ENCODE data around the gene ARHGEF10L. TPM values are rescaled to one million over a fixed set of nuclear protein-coding genes. Genes with fewer than 3 reads are reported as not detected.

ARHGEF10L gene
- polyA plus RNA-seq, 1 donor (not counting 4 experiments of a cell fraction or from before 2014, with no cell fraction given): 2.4 TPM

- Histone ChIP-seq H3K9ac (ENCODE audit: control insufficient read depth, extremely low read depth, insufficient read depth, low read length) (no peak overlapping the region), H3K27ac (ENCODE audit: control insufficient read depth, insufficient read depth, low read length) (no peak overlapping the region), H2AFZ (ENCODE audit: control insufficient read depth, low read length) (no peak overlapping the region), H3K27me3 (ENCODE audit: control insufficient read depth, extremely low read depth, insufficient read depth, low read length) (no peaks in the 10 kb centered on the region), H3K4me2 (ENCODE audit: control insufficient read depth, extremely low read depth, insufficient read depth, low read depth, low read length) (no peak overlapping the region), H3K36me3 (ENCODE audit: control insufficient read depth in 2 of 2, extremely low read depth in 1 of 2, insufficient read depth in 2 of 2, low read length in 2 of 2) (peaks cover 0 to 1% of the 10 kb centered on the region in 2 experiments), H4K20me1 (ENCODE audit: control insufficient read depth, extremely low read depth, insufficient read depth, low read length) (no peaks in the 10 kb centered on the region), H3K9me3 (ENCODE audit: control insufficient read depth, low read depth, low read length) (no peaks in the 10 kb centered on the region), H3K9me1 (ENCODE audit: control insufficient read depth, extremely low read depth, insufficient read depth, low read length) (no peaks in the 10 kb centered on the region), H3K79me2 (ENCODE audit: control insufficient read depth, insufficient read depth, low read length) (no peaks in the 10 kb centered on the region), H3K4me1 (ENCODE audit: control insufficient read depth, extremely low read depth, insufficient read depth, low read length) (no peaks in the 10 kb centered on the region), H3K4me3 (ENCODE audit: control insufficient read depth in 2 of 3, extremely low read depth in 1 of 3, insufficient read depth in 2 of 3, low read depth in 1 of 3, low read length in 3 of 3) (no peak overlapping the region)
- dilution Hi-C loops (cut with MboI; ENCODE audit: extremely low pct_ligation_motif_present, low sequenced_read_pairs): no loop called here
- DNase-seq (ENCODE audit: low read depth, low spot score): no peak
- no peak for FAIRE-seq
- TF ChIP-seq EZH2 (IDR thresholded peaks at IDR 0.05; ENCODE audit: low read length) (no peak), CTCF (optimal IDR thresholded peaks at IDR 0.05 in 1 of 3, IDR thresholded peaks at IDR 0.05 in 1 of 3, conservative IDR thresholded peaks at IDR 0.05 in 1 of 3; ENCODE audit: extremely low read depth in 1 of 3, insufficient read depth in 2 of 3, low read length in 3 of 3) (peak; percentile 79 to 85 (median 84))
Observed at GRCh38 chr1:17653728-17654351, 114.3 kb downstream of the ARHGEF10L start.

GRCh38 chr1:17654519-17654918 is 115.0 kb downstream of the ARHGEF10L start:
- H3K9me3 ChIP-seq (ENCODE audit: control insufficient read depth, low read depth, low read length): no peaks in the 10 kb centered on the region
- no peak for FAIRE-seq
- no peaks in the 10 kb centered on the region for H3K79me2 ChIP-seq (ENCODE audit: control insufficient read depth, insufficient read depth, low read length)
- no peak overlapping the region for H3K9ac ChIP-seq (ENCODE audit: control insufficient read depth, extremely low read depth, insufficient read depth, low read length)
- H3K36me3 ChIP-seq (ENCODE audit: control insufficient read depth in 2 of 2, extremely low read depth in 1 of 2, insufficient read depth in 2 of 2, low read length in 2 of 2): peaks cover 0 to 1% of the 10 kb centered on the region in 2 experiments
- TF ChIP-seq EZH2 (IDR thresholded peaks at IDR 0.05; ENCODE audit: low read length): no peak
- TF ChIP-seq CTCF (optimal IDR thresholded peaks at IDR 0.05 in 1 of 3, IDR thresholded peaks at IDR 0.05 in 1 of 3, conservative IDR thresholded peaks at IDR 0.05 in 1 of 3; ENCODE audit: extremely low read depth in 1 of 3, insufficient read depth in 2 of 3, low read length in 3 of 3): no peak
- no peak for DNase-seq (ENCODE audit: low read depth, low spot score)
- no peak overlapping the region for H3K27ac ChIP-seq (ENCODE audit: control insufficient read depth, insufficient read depth, low read length)
- no peak overlapping the region for H3K4me3 ChIP-seq (ENCODE audit: control insufficient read depth in 2 of 3, extremely low read depth in 1 of 3, insufficient read depth in 2 of 3, low read depth in 1 of 3, low read length in 3 of 3)
- dilution Hi-C loops (cut with MboI; ENCODE audit: extremely low pct_ligation_motif_present, low sequenced_read_pairs): no loop called here
- no peak overlapping the region for H3K4me2 ChIP-seq (ENCODE audit: control insufficient read depth, extremely low read depth, insufficient read depth, low read depth, low read length)
- no peaks in the 10 kb centered on the region for H4K20me1 ChIP-seq (ENCODE audit: control insufficient read depth, extremely low read depth, insufficient read depth, low read length)
- no peaks in the 10 kb centered on the region for H3K9me1 ChIP-seq (ENCODE audit: control insufficient read depth, extremely low read depth, insufficient read depth, low read length)
- H3K4me1 ChIP-seq (ENCODE audit: control insufficient read depth, extremely low read depth, insufficient read depth, low read length): no peaks in the 10 kb centered on the region
- H2AFZ ChIP-seq (ENCODE audit: control insufficient read depth, low read length): no peak overlapping the region
- no peaks in the 10 kb centered on the region for H3K27me3 ChIP-seq (ENCODE audit: control insufficient read depth, extremely low read depth, insufficient read depth, low read length)

Data from keratinocyte (primary cell).